GM12878 (cell line): Measurements from ENCODE around the gene ANKRD33B.

Source experiments
- SPI1 ChIP-seq: IDR thresholded peaks from 2 replicates; pipeline ENCODE4 v1.6.1; 2011; ENCODE audit warnings: low read depth, mild to moderate bottlenecking, low read length, moderate library complexity, borderline replicate concordance; ENCODE audit not compliant: insufficient read depth
- TAF1 ChIP-seq: IDR thresholded peaks from 2 replicates; pipeline ENCODE4 v1.6.1; 2011; ENCODE audit warnings: mild to moderate bottlenecking, low read depth, low read length, borderline replicate concordance
- ZSCAN29 ChIP-seq: fragments of 450-650 bp; IDR thresholded peaks from 2 replicates; pipeline ENCODE4 v1.6.1; 2017; ENCODE audit warnings: mild to moderate bottlenecking, moderate library complexity
- TF ChIP-seq, protein P1 (sequence below), 3 experiments: IDR thresholded peaks in 2 of 3; conservative IDR thresholded peaks in 1 of 3; 2 replicates each; pipeline ENCODE4 v1.5.1; 2011; ENCODE audit warnings: low read depth in 3 of 3, low read length in 3 of 3, mild to moderate bottlenecking in 3 of 3, control low read depth in 2 of 3, moderate library complexity in 2 of 3, inconsistent platforms in 1 of 3, mixed read lengths in 1 of 3; ENCODE audit not compliant: control insufficient read depth in 2 of 3, insufficient read depth in 1 of 3; ENCODE audit errors: extremely low read depth in 1 of 3

DNA sequence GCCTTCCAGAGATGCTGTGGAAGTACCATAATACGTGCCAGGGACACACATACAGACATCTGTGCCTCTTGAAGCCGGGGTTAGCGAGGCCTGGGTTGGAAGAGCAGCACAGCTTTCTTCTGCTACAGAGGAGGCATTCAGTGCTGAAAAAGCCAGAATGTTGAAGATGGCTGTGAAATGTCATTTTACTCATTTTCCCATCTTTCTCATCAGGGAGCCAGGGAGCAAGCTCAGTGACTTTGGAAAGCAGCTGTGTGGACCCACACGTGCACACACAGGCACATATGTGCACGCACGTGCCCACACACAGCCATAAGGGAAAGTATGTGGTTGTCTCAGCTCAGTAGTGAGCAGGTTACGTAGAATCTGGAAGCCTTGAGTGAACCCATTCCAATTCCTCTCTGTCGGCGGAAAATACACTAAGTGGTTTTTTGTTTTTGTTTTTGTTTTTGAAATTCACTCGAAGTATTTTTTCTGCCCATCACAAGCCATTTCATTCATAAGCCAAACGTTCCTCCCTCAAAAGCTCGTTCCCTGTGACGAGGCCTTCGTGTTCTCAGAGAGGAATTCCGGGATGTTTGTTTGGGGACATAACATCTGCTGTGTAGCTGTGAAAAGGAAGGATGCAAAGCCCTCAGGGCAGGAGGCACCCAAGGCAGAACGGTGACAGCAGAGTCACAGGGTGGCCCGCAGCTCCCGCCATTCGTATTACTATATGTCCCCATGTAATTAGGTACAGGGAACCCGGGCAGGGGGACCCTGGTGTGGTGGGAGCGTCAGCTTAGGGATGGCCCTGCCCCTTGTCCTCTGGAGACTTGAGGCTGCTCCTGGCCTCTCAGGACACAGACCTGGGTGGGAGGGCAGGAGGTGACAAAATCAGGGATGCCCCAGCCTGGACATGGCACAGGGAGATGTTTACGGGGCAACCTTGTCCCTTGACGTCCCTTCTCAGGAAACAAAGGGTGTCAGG is 29.0 kb upstream of the ANKRD33B start:
- no peak for TF ChIP-seq SPI1
- TF ChIP-seq, protein P1, sequence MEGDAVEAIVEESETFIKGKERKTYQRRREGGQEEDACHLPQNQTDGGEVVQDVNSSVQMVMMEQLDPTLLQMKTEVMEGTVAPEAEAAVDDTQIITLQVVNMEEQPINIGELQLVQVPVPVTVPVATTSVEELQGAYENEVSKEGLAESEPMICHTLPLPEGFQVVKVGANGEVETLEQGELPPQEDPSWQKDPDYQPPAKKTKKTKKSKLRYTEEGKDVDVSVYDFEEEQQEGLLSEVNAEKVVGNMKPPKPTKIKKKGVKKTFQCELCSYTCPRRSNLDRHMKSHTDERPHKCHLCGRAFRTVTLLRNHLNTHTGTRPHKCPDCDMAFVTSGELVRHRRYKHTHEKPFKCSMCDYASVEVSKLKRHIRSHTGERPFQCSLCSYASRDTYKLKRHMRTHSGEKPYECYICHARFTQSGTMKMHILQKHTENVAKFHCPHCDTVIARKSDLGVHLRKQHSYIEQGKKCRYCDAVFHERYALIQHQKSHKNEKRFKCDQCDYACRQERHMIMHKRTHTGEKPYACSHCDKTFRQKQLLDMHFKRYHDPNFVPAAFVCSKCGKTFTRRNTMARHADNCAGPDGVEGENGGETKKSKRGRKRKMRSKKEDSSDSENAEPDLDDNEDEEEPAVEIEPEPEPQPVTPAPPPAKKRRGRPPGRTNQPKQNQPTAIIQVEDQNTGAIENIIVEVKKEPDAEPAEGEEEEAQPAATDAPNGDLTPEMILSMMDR (IDR thresholded peaks at IDR 0.05 in 2 of 3, conservative IDR thresholded peaks at IDR 0.05 in 1 of 3; ENCODE audit: control insufficient read depth in 2 of 3, extremely low read depth in 1 of 3, insufficient read depth in 1 of 3, low read depth in 3 of 3, low read length in 3 of 3) = no peak
- TF ChIP-seq ZSCAN29 = no peak
- no peak for TF ChIP-seq TAF1
